ENCODE data around the gene GRAP2. TPM values are rescaled to one million over a fixed set of nuclear protein-coding genes. Genes with fewer than 3 reads are reported as not detected.

The GRAP2 gene
- total RNA-seq, 4 donors from 2014 or later, result 3.8 to 10.5 (median 4.3) TPM

GRCh38 chr22:39965748-39966147, 64.9 kb downstream of the GRAP2 start:
- DNase-seq (ENCODE audit: low spot score in 2 of 2), result no peak
- TF ChIP-seq POLR2A (IDR thresholded peaks at IDR 0.05), result no peak
- TF ChIP-seq EP300 (IDR thresholded peaks at IDR 0.05), result no peak
- no peak for TF ChIP-seq CTCF (IDR thresholded peaks at IDR 0.05)
- H3K9me3 ChIP-seq, result no peaks in the 10 kb centered on the region
- H3K36me3 ChIP-seq, result no peaks in the 10 kb centered on the region
- no peak overlapping the region for H3K4me3 ChIP-seq
- no peak overlapping the region for H3K27ac ChIP-seq
- no peaks in the 10 kb centered on the region for H3K27me3 ChIP-seq
- WGBS, 2 donors, result 86 to 94% methylated on average over 5 of the region's 5 CpGs
- H3K4me1 ChIP-seq, result peaks cover 0 to 47% (median 25%) of the 10 kb centered on the region in 4 donors

GRCh38 chr22:39966470-39966869, 65.6 kb downstream of the GRAP2 start:
- H3K27me3 ChIP-seq, result no peaks in the 10 kb centered on the region
- peaks cover 0 to 54% (median 28%) of the 10 kb centered on the region in 4 donors for H3K4me1 ChIP-seq
- no peaks in the 10 kb centered on the region for H3K36me3 ChIP-seq
- TF ChIP-seq CTCF (IDR thresholded peaks at IDR 0.05), result no peak
- TF ChIP-seq POLR2A (IDR thresholded peaks at IDR 0.05), result no peak
- no peak for TF ChIP-seq EP300 (IDR thresholded peaks at IDR 0.05)
- WGBS, 2 donors, result 85 to 100% methylated on average over 2 of the region's 2 CpGs
- DNase-seq (ENCODE audit: low spot score in 2 of 2), result no peak
- no peak overlapping the region for H3K4me3 ChIP-seq
- H3K9me3 ChIP-seq, result no peaks in the 10 kb centered on the region
- H3K27ac ChIP-seq, result peak overlapping the region; percentile 72 to 90 (median 84)

- Histone ChIP-seq H3K4me3 (no peak overlapping the region), H3K9me3 (no peaks in the 10 kb centered on the region), H3K36me3 (no peaks in the 10 kb centered on the region), H3K27me3 (no peaks in the 10 kb centered on the region), H3K4me1 (peaks cover 0 to 62% (median 28%) of the 10 kb centered on the region in 4 donors), H3K27ac (peak overlapping the region; percentile 72 to 90 (median 84))
- TF ChIP-seq CTCF (IDR thresholded peaks at IDR 0.05), result no peak
- TF ChIP-seq POLR2A (IDR thresholded peaks at IDR 0.05), result no peak
- no peak for TF ChIP-seq EP300 (IDR thresholded peaks at IDR 0.05)
- no peak for DNase-seq (ENCODE audit: low spot score in 2 of 2)
- WGBS, 2 donors, result 52% methylated on average over 9 of the region's 9 CpGs
Observed at GRCh38 chr22:39967103-39967829, 66.4 kb downstream of the GRAP2 start.

- H3K9me3 ChIP-seq, result no peaks in the 10 kb centered on the region
- DNase-seq (ENCODE audit: low spot score in 2 of 2), result peak; percentile 37 to 51
Observed at GRCh38 chr22:39967996-39968972, 67.4 kb downstream of the GRAP2 start.

More at GRCh38 chr22:39967996-39968972, 67.4 kb downstream of the GRAP2 start:
- peak overlapping the region; percentile 72 to 90 (median 84) for H3K27ac ChIP-seq
- no peaks in the 10 kb centered on the region for H3K27me3 ChIP-seq
- H3K36me3 ChIP-seq, result no peaks in the 10 kb centered on the region
- H3K4me1 ChIP-seq, result peaks cover 0 to 71% (median 28%) of the 10 kb centered on the region in 4 donors
- WGBS, 2 donors, result 32 to 41% methylated on average over 18 to 20 of the region's 20 CpGs
- H3K4me3 ChIP-seq, result no peak overlapping the region
- TF ChIP-seq POLR2A (IDR thresholded peaks at IDR 0.05) (no peak), EP300 (IDR thresholded peaks at IDR 0.05) (peak; percentile 72 to 93), CTCF (IDR thresholded peaks at IDR 0.05) (no peak)
